Endothelial cell of umbilical vein (primary cell): ENCODE results near the gene DIP2C. TPM values are rescaled to one million over a fixed set of nuclear protein-coding genes. Genes with fewer than 3 reads are reported as not detected.

Experiments
- BruUV-seq: library from RNA; stranded (reverse); fragments of 400-500 nt; replicated peaks from 2 replicates; lab custom pipeline; 2021; lab: Mats Ljungman, UMichigan
- CTCF ChIA-PET: fragments of 300-600, 350-600 bp; sonication (Branson Sonifier 250); formaldehyde crosslinking; loops from one replicate; lab custom pipeline; 2021; ENCODE audit warnings: antibody characterized with exemption, inconsistent platforms; lab: Charles Lee
- POLR2A ChIA-PET: fragments of 300-600, 350-600 bp; sonication (Branson Sonifier 250); formaldehyde crosslinking; loops from one replicate; lab custom pipeline; 2021; ENCODE audit warnings: antibody characterized with exemption, inconsistent platforms; lab: Charles Lee
- DNase-seq: peaks from one replicate; pipeline ENCODE4 v3.0.0-alpha.2; 2011; ENCODE audit warnings: low read depth, low spot score
- FAIRE-seq: peaks from 2 replicates; lab custom pipeline; 2011; peaks lifted over from hg19 to GRCh38; lab: Jason Lieb, UNC
- H2AFZ ChIP-seq: 2 replicates; pipeline ENCODE4 v1.6.0; 2012; ENCODE audit warnings: low read depth, low read length, control low read depth, inconsistent platforms
- H3K27ac ChIP-seq: 2 replicates; pipeline ENCODE4 v1.5.1; 2011; ENCODE audit warnings: low read depth, mild to moderate bottlenecking, control low read depth, low read length, moderate library complexity; ENCODE audit not compliant: insufficient read depth
- H3K27me3 ChIP-seq, 2 experiments: 2 replicates each; pipeline versions ENCODE4 v1.6.0 to v1.6.1; 2011; ENCODE audit warnings: low read length in 2 of 2, mixed read lengths in 1 of 2; ENCODE audit not compliant: control insufficient read depth in 2 of 2, insufficient read depth in 2 of 2
- H3K36me3 ChIP-seq, 2 experiments: 2 replicates in 1 of 2; 3 replicates in 1 of 2; pipeline ENCODE4 v1.5.1; 2011; ENCODE audit warnings: low read length in 2 of 2, mild to moderate bottlenecking in 1 of 2, moderate library complexity in 1 of 2; ENCODE audit not compliant: control insufficient read depth in 2 of 2, insufficient read depth in 2 of 2; ENCODE audit errors: extremely low read depth in 1 of 2
- H3K4me1 ChIP-seq: 3 replicates; pipeline ENCODE4 v1.5.1; 2011; ENCODE audit warnings: mild to moderate bottlenecking, low read length; ENCODE audit not compliant: control insufficient read depth, insufficient read depth; ENCODE audit errors: extremely low read depth
- H3K4me2 ChIP-seq: 2 replicates; pipeline ENCODE4 v1.6.1; 2011; ENCODE audit warnings: low read length, control low read depth, mixed read lengths; ENCODE audit not compliant: insufficient read depth
- H3K4me3 ChIP-seq, 3 experiments: fragments of 200-600 bp in 1 of 3; sonication (generic), shearing (Covaris generic) in 1 of 3; replicated peaks in 1 of 3; 2 replicates each; pipeline ENCODE4 v1.5.1; 2011 to 2016; ENCODE audit warnings: control low read depth in 3 of 3, low read length in 3 of 3, mild to moderate bottlenecking in 2 of 3, inconsistent platforms in 1 of 3, low read depth in 1 of 3, moderate library complexity in 1 of 3; ENCODE audit not compliant: insufficient read depth in 1 of 3
- H3K79me2 ChIP-seq: 2 replicates; pipeline ENCODE4 v1.6.0; 2012; ENCODE audit warnings: low read length, inconsistent platforms; ENCODE audit not compliant: control insufficient read depth, insufficient read depth
- H3K9ac ChIP-seq: replicated peaks from 2 replicates; pipeline ENCODE3; 2011; ENCODE audit warnings: low read length, control low read depth; ENCODE audit not compliant: insufficient read depth; ENCODE audit errors: extremely low read depth
- H3K9me1 ChIP-seq: replicated peaks from 3 replicates; pipeline ENCODE4 v1.6.0; 2011; ENCODE audit warnings: mild to moderate bottlenecking, low read length; ENCODE audit not compliant: control insufficient read depth, insufficient read depth; ENCODE audit errors: extremely low read depth
- H3K9me3 ChIP-seq: replicated peaks from 2 replicates; pipeline ENCODE4 v1.5.1; 2012; ENCODE audit warnings: low read length, inconsistent platforms; ENCODE audit not compliant: control insufficient read depth, insufficient read depth
- H4K20me1 ChIP-seq: replicated peaks from 2 replicates; pipeline ENCODE3; 2011; ENCODE audit warnings: mild to moderate bottlenecking, low read length; ENCODE audit not compliant: control insufficient read depth, insufficient read depth; ENCODE audit errors: extremely low read depth
- EZH2 ChIP-seq: IDR thresholded peaks from 2 replicates; pipeline ENCODE4 v1.6.1; 2012; ENCODE audit warnings: borderline replicate concordance, low read depth, mild to moderate bottlenecking, moderate library complexity, low read length, inconsistent platforms; ENCODE audit not compliant: severe bottlenecking
- FOS ChIP-seq: IDR thresholded peaks from 2 replicates; pipeline ENCODE4 v1.6.1; 2011; ENCODE audit warnings: mild to moderate bottlenecking, low read length, moderate library complexity, borderline replicate concordance; ENCODE audit not compliant: insufficient read depth
- GATA2 ChIP-seq: IDR thresholded peaks from 2 replicates; pipeline ENCODE4 v1.7.0; 2011; ENCODE audit warnings: low read depth, mild to moderate bottlenecking, moderate library complexity, mixed read lengths, low read length; ENCODE audit not compliant: insufficient read length, insufficient read depth
- JUN ChIP-seq: IDR thresholded peaks from 2 replicates; pipeline ENCODE4 v1.6.1; 2011; ENCODE audit warnings: borderline replicate concordance, low read depth; ENCODE audit not compliant: insufficient read length, insufficient read depth
- MYC ChIP-seq: IDR thresholded peaks from one replicate; pipeline ENCODE4 v1.6.1; 2011; ENCODE audit warnings: mild to moderate bottlenecking, low read depth, low read length
- POLR2A ChIP-seq: IDR thresholded peaks from 2 replicates; pipeline ENCODE4 v1.6.1; 2012; ENCODE audit warnings: low read depth, mild to moderate bottlenecking, control low read depth, low read length
- POLR2AphosphoS5 ChIP-seq: IDR thresholded peaks from 2 replicates; pipeline ENCODE4 v1.6.1; 2012; ENCODE audit warnings: low read depth, mild to moderate bottlenecking, control low read depth, low read length, moderate library complexity; ENCODE audit not compliant: insufficient read depth
- dilution Hi-C: fragments of 300-500 bp; cut with MboI; formaldehyde crosslinking; loops from one replicate; pipeline ENCODE4 v1.15.0; 2019; ENCODE audit warnings: low sequenced_read_pairs; ENCODE audit not compliant: extremely low pct_ligation_motif_present
- intact Hi-C: fragments of 100-400 bp; cut with micrococcal nuclease; formaldehyde crosslinking; loops from one replicate; pipeline ENCODE4 v1.10.0; 2022
- polyA plus RNA-seq, 4 experiments: library from polyadenylated mRNA; depleted of rRNA in 3 of 4; stranded (reverse) in 3 of 4; unstranded in 1 of 4; fragments of >200 nt; gene quantifications; 2 replicates each; pipeline versions ENCODE4 v1.2.1 to v1.2.3, GENCODE V29; 2011 to 2012; ENCODE audit warnings: missing spikeins in 1 of 4
- total RNA-seq: library from RNA; stranded (reverse); gene quantifications from 2 replicates; pipeline ENCODE4 v1.2.3, GENCODE V29; 2021
- TF ChIP-seq, protein P1 (sequence below): IDR thresholded peaks from 2 replicates; pipeline ENCODE4 v1.6.1; 2011; ENCODE audit not compliant: insufficient read depth, insufficient read length
- TF ChIP-seq, protein P2 (sequence below), 2 donors: IDR thresholded peaks; 1 replicate in 1 of 2; 2 replicates in 1 of 2; pipeline ENCODE4 v1.5.1; 2011; ENCODE audit warnings: low read length in 2 of 2, mild to moderate bottlenecking in 2 of 2, moderate library complexity in 2 of 2, control low read depth in 1 of 2, inconsistent platforms in 1 of 2, low read depth in 1 of 2; ENCODE audit not compliant: insufficient read depth in 1 of 2; ENCODE audit errors: extremely low read depth in 1 of 2

The DIP2C gene
- total and polyA plus RNA-seq, 2 donors (not counting 3 experiments of a cell fraction or from before 2014, with no cell fraction given), result 3.6 to 10.7 TPM

- ChIA-PET POLR2A (no interaction called here), CTCF (no interaction called here)
- no peaks in the 10 kb centered on the region for H3K79me2 ChIP-seq
- H3K4me2 ChIP-seq, result no peak overlapping the region
- FAIRE-seq (peak; percentile 8), DNase-seq (no peak)
- BruUV-seq, result no TSS peak
- no peaks in the 10 kb centered on the region for H3K9me3 ChIP-seq
- H3K4me1 ChIP-seq, result no peaks in the 10 kb centered on the region
- H4K20me1 ChIP-seq, result no peaks in the 10 kb centered on the region
- no peaks in the 10 kb centered on the region for H3K36me3 ChIP-seq
- no peak overlapping the region for H3K27ac ChIP-seq
- intact Hi-C loops, result no loop called here
- H3K9ac ChIP-seq, result no peak overlapping the region
- dilution Hi-C loops, result no loop called here
- no peak overlapping the region for H3K4me3 ChIP-seq
- TF ChIP-seq EZH2, result no peak
- no peak for TF ChIP-seq FOS
- no peak for TF ChIP-seq GATA2
- TF ChIP-seq JUN, result no peak
- no peaks in the 10 kb centered on the region for H3K9me1 ChIP-seq
- no peak overlapping the region for H2AFZ ChIP-seq
- H3K27me3 ChIP-seq, result no peaks in the 10 kb centered on the region
These were observed 279.9 kb downstream of the DIP2C start for GRCh38 chr10:409408-410040.

GRCh38 chr10:408236-408635, 281.2 kb downstream of the DIP2C start:
- FAIRE-seq, result no peak
- no TSS peak for BruUV-seq
- no peak for DNase-seq
- dilution Hi-C loops, result no loop called here
- Histone ChIP-seq H3K4me3 (no peak overlapping the region), H3K4me1 (no peaks in the 10 kb centered on the region), H3K9me1 (no peaks in the 10 kb centered on the region), H3K36me3 (no peaks in the 10 kb centered on the region), H3K27ac (no peak overlapping the region), H3K27me3 (no peaks in the 10 kb centered on the region), H2AFZ (no peak overlapping the region), H3K4me2 (no peak overlapping the region), H4K20me1 (no peaks in the 10 kb centered on the region), H3K79me2 (no peaks in the 10 kb centered on the region), H3K9me3 (no peaks in the 10 kb centered on the region), H3K9ac (no peak overlapping the region)
- intact Hi-C loops, result no loop called here
- ChIA-PET CTCF (no interaction called here), POLR2A (no interaction called here)
- TF ChIP-seq, protein P1, sequence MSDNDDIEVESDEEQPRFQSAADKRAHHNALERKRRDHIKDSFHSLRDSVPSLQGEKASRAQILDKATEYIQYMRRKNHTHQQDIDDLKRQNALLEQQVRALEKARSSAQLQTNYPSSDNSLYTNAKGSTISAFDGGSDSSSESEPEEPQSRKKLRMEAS, result no peak
- TF ChIP-seq, protein P2, sequence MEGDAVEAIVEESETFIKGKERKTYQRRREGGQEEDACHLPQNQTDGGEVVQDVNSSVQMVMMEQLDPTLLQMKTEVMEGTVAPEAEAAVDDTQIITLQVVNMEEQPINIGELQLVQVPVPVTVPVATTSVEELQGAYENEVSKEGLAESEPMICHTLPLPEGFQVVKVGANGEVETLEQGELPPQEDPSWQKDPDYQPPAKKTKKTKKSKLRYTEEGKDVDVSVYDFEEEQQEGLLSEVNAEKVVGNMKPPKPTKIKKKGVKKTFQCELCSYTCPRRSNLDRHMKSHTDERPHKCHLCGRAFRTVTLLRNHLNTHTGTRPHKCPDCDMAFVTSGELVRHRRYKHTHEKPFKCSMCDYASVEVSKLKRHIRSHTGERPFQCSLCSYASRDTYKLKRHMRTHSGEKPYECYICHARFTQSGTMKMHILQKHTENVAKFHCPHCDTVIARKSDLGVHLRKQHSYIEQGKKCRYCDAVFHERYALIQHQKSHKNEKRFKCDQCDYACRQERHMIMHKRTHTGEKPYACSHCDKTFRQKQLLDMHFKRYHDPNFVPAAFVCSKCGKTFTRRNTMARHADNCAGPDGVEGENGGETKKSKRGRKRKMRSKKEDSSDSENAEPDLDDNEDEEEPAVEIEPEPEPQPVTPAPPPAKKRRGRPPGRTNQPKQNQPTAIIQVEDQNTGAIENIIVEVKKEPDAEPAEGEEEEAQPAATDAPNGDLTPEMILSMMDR (IDR thresholded peaks at IDR 0.05; ENCODE audit: extremely low read depth in 1 of 2, insufficient read depth in 1 of 2, low read depth in 1 of 2, low read length in 2 of 2), result no peak
- TF ChIP-seq POLR2A (no peak), MYC (no peak), EZH2 (no peak), POLR2AphosphoS5 (no peak), GATA2 (no peak), FOS (no peak), JUN (no peak)
